ENCODE measurements around the gene PRSS35. TPM values are rescaled to one million over a fixed set of nuclear protein-coding genes. Genes with fewer than 3 reads are reported as not detected.

The PRSS35 gene
- total RNA-seq, 1 experiment from 2014 or later: 1.7 TPM

GRCh38 chr6:83514866-83515466, 2.6 kb downstream of the PRSS35 start:
- Histone ChIP-seq H3K27me3 (ENCODE audit: insufficient read depth, low read length) (no peaks in the 10 kb centered on the region), H3K27ac (ENCODE audit: insufficient read length, low read depth, low read length) (no peak overlapping the region), H4K91ac (ENCODE audit: insufficient read length, low read depth, low read length) (no peak overlapping the region), H3K56ac (ENCODE audit: insufficient read length, low read depth, low read length) (no peak overlapping the region), H4K20me1 (ENCODE audit: control insufficient read depth, insufficient read depth, insufficient read length) (no peaks in the 10 kb centered on the region), H3K79me1 (ENCODE audit: insufficient read depth, low read depth, low read length, poor library complexity, severe bottlenecking) (no peaks in the 10 kb centered on the region), H3K4ac (ENCODE audit: low read depth, low read length) (no peak overlapping the region), H3K9me3 (ENCODE audit: control insufficient read depth, low read depth, low read length) (no peaks in the 10 kb centered on the region), H2AK5ac (ENCODE audit: insufficient read length, low read length) (no peak overlapping the region), H2BK120ac (ENCODE audit: low read depth, low read length, poor library complexity, severe bottlenecking) (no peak overlapping the region), H3K18ac (ENCODE audit: insufficient read length, low read depth, low read length) (no peak overlapping the region), H2BK12ac (ENCODE audit: insufficient read length, low read depth, low read length) (no peak overlapping the region), H3K14ac (ENCODE audit: insufficient read depth, low read length) (no peak overlapping the region), H3K79me2 (ENCODE audit: insufficient read depth, low read length) (no peaks in the 10 kb centered on the region), H3K23ac (ENCODE audit: insufficient read length, low read depth, low read length) (no peak overlapping the region), H4K8ac (replicated peaks; ENCODE audit: insufficient read length, low read depth, low read length) (no peak overlapping the region), H3K23me2 (ENCODE audit: insufficient read length, low read depth, low read length, poor library complexity, severe bottlenecking) (peaks cover 4% of the 10 kb centered on the region), H3K4me2 (ENCODE audit: insufficient read depth, insufficient read length, low read length) (no peak overlapping the region), H3K4me1 (ENCODE audit: insufficient read depth, low read length) (peaks cover 4% of the 10 kb centered on the region), H4K5ac (ENCODE audit: insufficient read length, low read depth, low read length) (no peak overlapping the region), H2BK5ac (ENCODE audit: insufficient read length, low read length) (no peak overlapping the region), H3T11ph (ENCODE audit: low read length) (no peak overlapping the region), H3K9ac (ENCODE audit: extremely low read depth, insufficient read length, low read length) (no peak overlapping the region), H2BK20ac (ENCODE audit: low read depth, low read length, poor library complexity, severe bottlenecking) (no peak overlapping the region), H2AFZ (ENCODE audit: low read length) (no peak overlapping the region), H2BK15ac (ENCODE audit: low read depth, low read length) (no peak overlapping the region)
- peaks cover 34 to 36% of the 10 kb centered on the region in 2 experiments for H3K4me1 Mint-ChIP-seq
- no peaks in the 10 kb centered on the region; a peak in 1 of 7 replicates for H3K36me3 Mint-ChIP-seq (ENCODE audit: insufficient read depth in 1 of 3, low read depth in 3 of 3)
- no peak overlapping the region for H3K27ac Mint-ChIP-seq
- no CpG with 5 or more reads among the region's 4 CpGs for WGBS (ENCODE audit: extremely low coverage, insufficient read length, low lambda C conversion rate)
- H3K27me3 Mint-ChIP-seq (ENCODE audit: low read depth): peaks cover 7% of the 10 kb centered on the region
- no peak for DNase-seq
- peak; percentile 93 for TF ChIP-seq CTCF (conservative IDR thresholded peaks at IDR 0.05)
- H3K4me3 Mint-ChIP-seq: no peak overlapping the region
- no peaks in the 10 kb centered on the region; a peak in 1 of 5 replicates for H3K9me3 Mint-ChIP-seq
